COR-L47 (cell line): ENCODE results near the gene CRYZL1.

ENCODE experiments used
- DNase-seq: peaks from one replicate; lab custom pipeline; 2025; lab: John Stamatoyannopoulos, UW

The CRYZL1 gene

GRCh38 chr21:33541105-33541711, 100.3 kb downstream of the CRYZL1 start:
- no peak for DNase-seq

DNA sequence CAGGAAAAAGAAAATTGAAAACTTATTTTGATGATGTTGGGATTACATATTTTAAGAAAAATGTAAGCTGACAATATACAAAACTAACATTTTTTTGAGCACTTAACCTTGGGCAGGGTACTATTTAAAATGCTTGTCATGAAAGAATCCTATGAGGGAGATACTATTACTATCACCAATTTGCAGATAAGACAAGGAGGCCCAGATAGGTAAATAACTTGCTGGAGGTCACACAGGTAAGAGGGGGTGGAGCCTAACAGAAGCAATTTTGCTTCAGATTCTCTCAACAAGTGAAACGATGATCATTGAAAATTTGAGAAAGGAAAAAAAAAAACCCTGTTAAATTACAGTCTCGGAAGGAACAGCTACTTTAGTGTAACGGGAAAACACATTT, 100.8 kb downstream of the CRYZL1 start:
- DNase-seq, result no peak

DNA sequence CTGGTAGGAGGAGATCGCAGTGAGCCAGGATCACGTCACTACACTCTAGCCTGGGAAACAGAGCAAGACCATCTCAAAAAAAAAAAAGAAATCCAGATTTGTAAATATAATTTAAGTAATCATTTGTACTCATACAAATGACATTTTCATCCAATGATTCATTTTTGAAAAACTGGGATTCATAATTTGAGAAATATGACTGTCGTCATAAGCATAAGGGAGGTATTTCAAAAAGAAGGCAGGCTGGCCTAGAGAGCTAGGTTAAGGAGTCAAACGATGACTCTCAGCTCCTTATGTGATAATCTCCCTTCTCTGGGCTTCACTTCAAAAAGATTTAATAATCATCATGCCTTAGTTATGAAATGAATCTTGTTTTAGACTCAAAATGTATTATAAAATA, 101.9 kb downstream of the CRYZL1 start:
- DNase-seq, result no peak
